Activated CD4-positive, alpha-beta memory T cell treated with anti-CD3 and anti-CD28 coated beads for 36 hours (primary cell): ENCODE measurements around the gene ENG. TPM values are rescaled to one million over a fixed set of nuclear protein-coding genes. Genes with fewer than 3 reads are reported as not detected.

Experiments
- CTCF ChIA-PET: fragments of 350-600 bp; sonication (Branson Sonifier 250); formaldehyde crosslinking; loops from one replicate; lab custom pipeline; 2021; ENCODE audit warnings: antibody characterized with exemption, inconsistent platforms; lab: Charles Lee
- POLR2A ChIA-PET: fragments of 350-600 bp; sonication (Branson Sonifier 250); formaldehyde crosslinking; loops from one replicate; lab custom pipeline; 2021; ENCODE audit warnings: antibody characterized with exemption; lab: Charles Lee
- DNase-seq: peaks from one replicate; pipeline ENCODE4 v3.0.0-alpha.2; 2020
- H3K27ac Mint-ChIP-seq: one replicate; pipeline ENCODE4 v1.8.0; 2021; ENCODE audit warnings: mixed read lengths
- H3K27me3 Mint-ChIP-seq: one replicate; pipeline ENCODE4 v1.8.0; 2021; ENCODE audit warnings: mixed read lengths
- H3K36me3 Mint-ChIP-seq: one replicate; pipeline ENCODE4 v1.8.0; 2021; ENCODE audit warnings: mixed read lengths
- H3K4me1 Mint-ChIP-seq: one replicate; pipeline ENCODE4 v1.8.0; 2021; ENCODE audit warnings: low read depth, mixed read lengths
- H3K4me3 Mint-ChIP-seq: one replicate; pipeline ENCODE4 v1.8.0; 2021; ENCODE audit warnings: mild to moderate bottlenecking, mixed read lengths
- H3K9me3 Mint-ChIP-seq: one replicate; pipeline ENCODE4 v1.8.0; 2021; ENCODE audit warnings: mixed read lengths
- intact Hi-C: fragments of 100-400 bp; cut with micrococcal nuclease; formaldehyde crosslinking; loops from one replicate; pipeline ENCODE4 v1.15.1; 2023
- microRNA-seq: library from miRNA; unstranded; fragments of <30 nt; microRNA quantifications from one replicate; pipeline ENCODE4 v1.2.0, GENCODE V29; 2022; ENCODE audit warnings: borderline number of aligned reads, borderline microRNAs expressed, borderline replicate concordance
- total RNA-seq, 2 experiments: library from RNA; stranded (reverse); gene quantifications; one replicate each; pipeline ENCODE4 v1.2.3, GENCODE V29; 2021

Gene ENG
- total RNA-seq, 2 experiments from 2014 or later, result 12.0 to 12.2 TPM

GRCh38 chr9:127767909-127768331 is 86.5 kb downstream of the ENG start:
- H3K4me1 Mint-ChIP-seq, result peaks cover 68% of the 10 kb centered on the region
- H3K4me3 Mint-ChIP-seq, result no peak overlapping the region
- CTCF ChIA-PET, result interaction anchor here (1.0 to 11.7 kb wide), 5 partner anchors 17 to 154 kb away, joined by 3 to 131 read pairs (median 10); partner anchors contain the start of genes CDK9 and TOR2A
- no peak for DNase-seq
- POLR2A ChIA-PET, result interaction anchor here (1.8 to 2.7 kb wide), 2 partner anchors 11 to 17 kb away, joined by 7 to 10 read pairs; partner anchors contain the start of genes CDK9 and SH2D3C
- no peaks in the 10 kb centered on the region for H3K27me3 Mint-ChIP-seq
- intact Hi-C loops, result no loop called here
- H3K27ac Mint-ChIP-seq, result peak overlapping the region; percentile 92
- H3K9me3 Mint-ChIP-seq, result no peaks in the 10 kb centered on the region
- peaks cover 31% of the 10 kb centered on the region for H3K36me3 Mint-ChIP-seq

GRCh38 chr9:127767410-127767809 is 87.0 kb downstream of the ENG start:
- ChIA-PET POLR2A (interaction anchor here (1.8 to 2.7 kb wide), 2 partner anchors 11 to 18 kb away, joined by 7 to 10 read pairs; partner anchors contain the start of genes CDK9 and SH2D3C), CTCF (interaction anchor here (0.7 to 11.7 kb wide), 7 partner anchors 11 to 154 kb away, joined by 3 to 131 read pairs (median 8); partner anchors contain the start of genes CDK9, SH2D3C and TOR2A)
- peak; percentile 26 for DNase-seq
- H3K27me3 Mint-ChIP-seq, result no peaks in the 10 kb centered on the region
- peak overlapping the region; percentile 92 for H3K27ac Mint-ChIP-seq
- H3K36me3 Mint-ChIP-seq, result peaks cover 31% of the 10 kb centered on the region
- H3K4me1 Mint-ChIP-seq, result peaks cover 68% of the 10 kb centered on the region
- peak overlapping the region; percentile 13 for H3K4me3 Mint-ChIP-seq
- intact Hi-C loops, result no loop called here
- no peaks in the 10 kb centered on the region for H3K9me3 Mint-ChIP-seq

- intact Hi-C loops, result no loop called here
- peaks cover 54% of the 10 kb centered on the region for H3K4me1 Mint-ChIP-seq
- no peaks in the 10 kb centered on the region for H3K9me3 Mint-ChIP-seq
- CTCF ChIA-PET, result interaction anchor here (0.6 to 11.7 kb wide), 6 partner anchors 12 to 156 kb away, joined by 3 to 131 read pairs (median 6); partner anchors contain the start of genes CDK9 and TOR2A
- H3K27ac Mint-ChIP-seq, result no peak overlapping the region
- no peaks in the 10 kb centered on the region for H3K27me3 Mint-ChIP-seq
- H3K4me3 Mint-ChIP-seq, result no peak overlapping the region
- H3K36me3 Mint-ChIP-seq, result peaks cover 28% of the 10 kb centered on the region
- POLR2A ChIA-PET, result interaction anchor here (0.8 kb wide), 1 partner anchor 21 kb away, joined by 3 read pairs; no protein-coding TSS in a partner anchor
- no peak for DNase-seq
Observed at GRCh38 chr9:127765418-127765817, 89.0 kb downstream of the ENG start.

Small RNA genes lying within 50 kb of the gene (microRNA-seq; reads per million reads assigned to microRNA genes)
- gene MIR2861 (not detected), gene MIR3960 (not detected), gene MIR4672 (not detected)

Other genes with a start within 250 kb of the ENG start
- 10 to 100 TPM; 27.3 to 27.8 TPM for gene STXBP1, start 242.4 kb downstream of the ENG start, total RNA-seq
- under 1 TPM in 1 of 2 experiments, not detected in 1; 0.10 TPM for gene CFAP157, start 147.7 kb downstream of the ENG start, total RNA-seq
- 10 to 100 TPM; 20.9 to 22.7 TPM for gene PTRH1, start 139.0 kb downstream of the ENG start, total RNA-seq
- gene TTC16, start 138.6 kb downstream of the ENG start, total RNA-seq, result under 1 TPM; 0.61 to 0.69 TPM
- gene TOR2A, start 119.4 kb downstream of the ENG start, total RNA-seq, result 10 to 100 TPM; 12.7 to 16.2 TPM
- 10 to 100 TPM; 34.5 to 35.3 TPM for gene SH2D3C, start 76.0 kb downstream of the ENG start, total RNA-seq
- 10 to 100 TPM; 99.4 to 99.6 TPM for gene CDK9, start 68.6 kb downstream of the ENG start, total RNA-seq
- gene FPGS, start 51.8 kb downstream of the ENG start, total RNA-seq, result 10 to 100 TPM; 80.0 to 83.9 TPM
- gene AK1, start 23.0 kb upstream of the ENG start, total RNA-seq, result 10 to 100 TPM; 27.7 to 28.5 TPM
- gene ST6GALNAC6, start 44.9 kb upstream of the ENG start, total RNA-seq, result 10 to 100 TPM; 50.1 to 53.8 TPM
- 10 to 100 TPM; 21.2 to 23.5 TPM for gene ST6GALNAC4, start 62.4 kb upstream of the ENG start, total RNA-seq
- gene PIP5KL1, start 76.1 kb upstream of the ENG start, total RNA-seq, result 1 to 10 TPM in 1 of 2 experiments, under 1 TPM in 1; 0.94 to 2.9 TPM
- 10 to 100 TPM; 41.5 to 42.0 TPM for gene DPM2, start 83.2 kb upstream of the ENG start, total RNA-seq
- gene EEIG1, start 126.3 kb upstream of the ENG start, total RNA-seq, result 10 to 100 TPM; 50.7 to 58.0 TPM
- gene NAIF1, start 212.7 kb upstream of the ENG start, total RNA-seq, result 10 to 100 TPM; 10.2 to 14.5 TPM
- 10 to 100 TPM; 17.1 to 17.3 TPM for gene SLC25A25, start 213.6 kb upstream of the ENG start, total RNA-seq